GM21786 (cell line): ENCODE measurements around the gene MBTPS1.

ENCODE experiments used
- ATAC-seq: cut with Tn5 transposase; IDR thresholded peaks from one replicate; pipeline ENCODE4 v1.9.1; 2021; ENCODE audit not compliant: unreplicated experiment

MBTPS1 gene

GRCh38 chr16:84080378-84080777 lies 36.4 kb downstream of the MBTPS1 start:
- ATAC-seq, result no peak

- ATAC-seq, result no peak
These were observed 37.1 kb downstream of the MBTPS1 start for GRCh38 chr16:84079664-84080063.

- no peak for ATAC-seq
These were observed 41.4 kb downstream of the MBTPS1 start for GRCh38 chr16:84075376-84075775.

- ATAC-seq, result no peak
These were observed 42.0 kb downstream of the MBTPS1 start for GRCh38 chr16:84074721-84075120.

DNA sequence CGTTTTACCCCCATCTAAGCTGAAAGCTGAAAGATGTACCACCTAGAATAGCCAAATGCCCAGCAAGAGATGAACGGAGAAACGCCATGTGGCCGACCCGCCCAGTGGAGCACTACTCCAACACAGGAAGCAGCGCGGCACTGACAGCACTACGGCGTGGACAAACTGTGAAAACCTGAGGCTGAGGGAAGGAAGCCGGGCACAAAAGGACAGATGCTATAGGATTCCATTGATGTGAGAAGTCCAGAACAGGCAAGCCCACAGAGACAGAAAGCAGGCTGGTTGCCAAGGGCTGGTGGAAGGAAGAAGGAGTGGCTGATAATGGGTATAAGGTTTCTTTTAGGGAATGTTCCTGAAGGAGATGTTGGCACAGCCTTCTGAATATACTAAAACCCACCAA lies 44.7 kb downstream of the MBTPS1 start:
- no peak for ATAC-seq

DNA sequence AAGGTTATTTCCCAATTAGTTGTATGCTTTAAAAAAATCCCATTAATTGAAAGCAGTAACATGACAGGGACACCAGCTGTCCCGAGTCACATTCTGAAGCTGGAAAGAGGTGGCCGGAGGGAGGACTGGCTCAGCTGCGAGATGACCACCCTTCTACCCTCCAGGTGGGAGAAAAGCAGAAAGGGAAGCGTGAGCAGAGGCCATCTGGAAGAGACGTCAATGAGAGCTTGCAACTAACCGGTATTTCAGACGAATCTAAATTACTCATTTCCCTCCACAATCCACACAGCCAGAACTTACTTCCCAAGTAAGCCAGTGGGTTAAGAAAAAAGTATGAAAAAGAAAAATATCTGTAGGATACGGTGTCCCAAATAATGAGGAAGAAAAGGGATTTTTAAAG lies 45.6 kb downstream of the MBTPS1 start:
- ATAC-seq, result no peak

DNA sequence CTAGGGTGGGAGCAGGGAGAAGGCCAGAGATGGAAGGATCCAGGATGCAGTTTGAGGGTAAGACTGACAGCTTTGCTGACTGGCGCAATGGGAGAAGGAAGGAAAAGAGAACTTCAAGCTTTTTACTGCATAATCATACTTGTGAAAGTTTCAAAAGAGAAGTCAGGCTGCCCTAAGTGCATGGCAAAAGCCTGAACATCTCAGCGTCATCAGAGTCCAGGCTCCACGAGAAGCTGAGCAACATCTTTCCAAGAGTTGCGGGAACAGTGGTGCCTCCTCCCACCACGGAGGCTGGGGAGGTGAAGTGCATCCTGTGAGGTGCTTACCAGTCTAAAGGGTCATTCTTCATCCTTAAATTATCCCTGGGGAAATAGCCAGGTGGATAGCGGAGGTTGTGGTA lies 47.2 kb downstream of the MBTPS1 start:
- no peak for ATAC-seq

- no peak for ATAC-seq
These were observed 47.8 kb downstream of the MBTPS1 start for GRCh38 chr16:84068783-84069462.

- no peak for ATAC-seq
These were observed 48.7 kb downstream of the MBTPS1 start for GRCh38 chr16:84068041-84068440.

DNA sequence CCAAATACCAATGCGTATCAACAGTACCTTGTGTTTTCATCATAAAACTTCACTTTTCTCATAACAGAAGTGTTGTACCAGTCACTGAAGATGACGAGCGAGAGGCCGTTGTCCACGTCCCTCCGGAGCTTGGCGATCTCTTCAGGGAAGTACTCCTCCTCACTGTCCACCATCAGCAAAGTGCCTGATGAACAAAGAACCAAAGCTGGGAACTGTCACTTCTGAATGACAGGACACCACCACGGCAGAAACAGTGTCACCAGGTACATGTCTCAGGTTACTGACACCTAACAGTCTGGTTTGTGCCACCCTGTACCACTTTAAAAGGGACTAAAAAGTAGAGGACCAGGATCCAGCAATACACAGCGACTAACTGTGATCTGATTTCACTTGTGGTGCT lies 49.1 kb downstream of the MBTPS1 start:
- no peak for ATAC-seq

GRCh38 chr16:84065536-84066132 lies 51.1 kb downstream of the MBTPS1 start:
- ATAC-seq, result no peak

DNA sequence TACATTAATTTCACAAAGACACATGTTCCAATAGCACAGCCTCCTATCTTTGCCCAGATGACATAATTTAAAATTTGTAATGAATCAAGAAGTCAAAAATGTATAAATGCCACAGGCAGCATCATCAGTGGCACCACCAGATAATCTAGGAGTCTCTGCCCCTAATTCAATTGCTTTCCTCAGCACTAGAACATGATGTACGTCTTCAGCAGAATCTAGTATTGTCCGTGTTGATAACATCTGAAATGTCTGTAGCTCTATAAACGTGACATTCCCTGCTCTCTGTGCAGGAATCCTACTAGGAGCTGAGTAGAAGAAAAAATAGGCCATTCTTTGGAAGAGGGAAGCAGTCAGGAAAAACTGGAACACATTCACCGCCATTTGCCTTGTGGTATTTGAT lies 52.8 kb downstream of the MBTPS1 start:
- no peak for ATAC-seq

DNA sequence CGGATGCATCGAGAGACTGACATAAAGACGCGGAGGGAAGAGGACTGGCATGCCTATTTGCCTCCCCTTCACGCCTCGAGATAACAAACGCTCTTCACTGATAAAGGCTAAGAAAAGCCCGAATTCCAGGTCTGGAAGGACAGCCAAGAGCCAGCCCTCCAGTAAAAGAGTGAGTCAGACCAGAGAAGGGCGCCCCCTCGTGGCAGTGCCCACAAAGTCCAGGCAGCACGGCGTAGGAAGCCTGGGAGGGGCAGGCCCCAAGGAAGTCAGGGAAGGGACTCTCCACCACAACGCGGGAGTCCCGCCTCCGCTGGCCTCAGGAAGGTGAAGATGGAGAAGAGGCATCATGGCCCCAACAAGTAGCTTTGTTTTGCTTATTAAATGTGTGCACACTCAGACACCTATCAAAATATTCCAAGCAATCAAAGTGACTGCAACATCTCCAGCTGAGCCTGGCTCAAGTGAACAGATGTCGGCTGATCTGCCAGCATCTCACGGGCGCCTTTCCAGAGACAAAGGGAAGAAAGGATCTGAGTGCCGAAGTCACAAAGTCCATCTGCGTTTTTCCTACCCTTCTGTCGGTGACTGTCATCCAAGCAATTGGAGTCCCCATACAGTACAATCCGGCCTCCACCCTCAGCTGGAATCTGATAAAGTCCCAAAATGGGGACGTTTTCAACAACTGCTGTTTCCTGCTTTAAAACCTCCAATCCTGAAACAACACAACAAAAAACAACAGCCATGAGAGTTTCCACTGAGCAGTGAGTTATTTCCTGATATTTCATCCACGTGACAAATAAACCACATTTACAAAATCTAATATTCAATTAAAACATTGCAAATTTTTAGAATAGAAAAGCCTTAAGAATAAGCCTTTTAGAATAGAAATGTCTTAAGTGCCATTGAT lies 53.8 kb downstream of the MBTPS1 start:
- ATAC-seq, result no peak

DNA sequence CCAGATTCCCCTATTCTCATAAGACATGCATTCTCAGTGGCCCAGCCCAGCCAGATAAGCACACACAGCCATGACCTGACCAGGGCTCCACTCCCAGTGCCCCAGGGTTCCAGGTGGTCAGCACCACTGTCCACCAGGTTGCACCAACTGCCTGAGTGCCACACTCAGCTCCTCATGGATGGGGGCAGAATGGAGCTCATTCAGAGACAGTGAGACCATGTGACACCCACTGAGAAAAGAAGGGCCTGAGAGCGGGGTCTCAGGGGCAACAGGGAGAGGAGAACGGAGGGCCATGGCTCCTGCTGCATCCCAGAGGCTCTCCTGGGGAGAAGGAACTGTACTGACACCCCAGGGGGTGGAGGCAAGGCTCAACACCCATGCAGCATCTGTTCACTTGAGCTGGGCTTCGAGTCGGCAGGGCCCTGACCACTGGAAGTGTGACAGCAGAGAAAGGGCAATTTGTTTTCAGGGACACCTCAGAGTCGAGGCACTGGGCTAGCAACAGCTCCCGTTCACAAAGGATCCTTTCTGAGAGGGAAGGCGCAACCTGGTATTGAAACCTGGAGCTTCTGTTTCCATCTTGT lies 55.4 kb downstream of the MBTPS1 start:
- no peak for ATAC-seq

DNA sequence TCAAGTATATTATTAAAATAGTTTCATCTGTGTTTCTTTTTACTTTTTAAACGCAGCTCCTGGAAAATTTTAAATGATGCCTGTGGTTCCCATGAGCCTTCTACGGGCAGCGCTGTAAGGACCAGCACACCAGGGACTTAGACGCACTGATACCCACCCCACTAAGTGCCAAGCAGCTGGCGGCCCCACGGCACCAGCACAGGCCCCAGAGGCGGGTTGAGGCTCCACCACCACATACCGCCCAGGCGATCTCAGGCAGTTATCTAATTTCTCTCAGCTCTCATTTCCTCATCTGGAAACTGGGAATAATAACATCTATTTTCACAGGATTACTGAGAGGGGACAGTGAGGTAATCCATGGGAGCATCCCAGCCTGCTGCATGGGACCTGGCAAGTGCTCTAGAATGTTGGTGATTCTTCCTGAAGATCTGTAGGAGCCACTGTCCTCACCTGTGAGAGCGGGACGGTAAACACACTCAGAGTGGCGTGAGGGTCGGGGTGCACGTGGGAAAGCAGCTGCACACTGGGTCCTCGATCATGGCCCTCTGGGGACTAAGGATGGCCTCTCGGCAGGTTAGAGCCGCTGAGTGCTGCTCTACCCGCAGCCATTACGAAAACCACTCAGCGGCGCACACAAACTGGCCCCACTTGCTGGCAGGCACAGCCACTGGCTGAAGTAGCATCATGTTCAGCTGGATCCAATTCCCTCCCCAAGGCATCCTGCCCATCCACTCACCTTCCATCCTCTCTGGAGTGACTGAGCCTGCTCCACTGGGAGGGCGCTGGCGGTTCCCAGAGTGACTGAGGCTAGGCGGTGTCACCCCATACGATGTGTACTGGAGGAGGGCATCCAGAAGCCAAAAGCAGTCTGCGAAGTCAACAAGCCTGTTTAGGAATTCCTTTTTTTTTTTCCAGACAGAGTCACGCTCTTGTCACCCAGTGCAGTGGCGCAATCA lies 56.5 kb downstream of the MBTPS1 start:
- ATAC-seq, result no peak

DNA sequence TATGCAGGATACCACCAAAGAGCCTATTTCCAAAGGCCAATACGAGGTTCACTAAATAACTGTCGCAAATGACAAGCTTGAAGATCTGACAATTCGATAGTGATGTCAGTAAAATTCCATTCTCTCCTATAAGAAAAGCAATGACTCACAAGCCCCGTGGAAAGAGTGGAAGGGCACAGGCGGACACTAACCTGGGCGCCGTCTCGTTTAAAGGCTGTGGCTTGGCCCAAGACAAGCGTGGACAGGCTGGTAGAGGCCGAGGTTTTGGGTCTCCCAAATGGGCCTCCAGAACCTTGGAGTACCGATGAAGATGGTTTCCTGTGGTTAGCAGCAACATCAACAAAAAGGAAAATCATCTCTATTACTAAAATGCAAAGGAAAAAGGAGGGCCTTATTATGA lies 57.6 kb downstream of the MBTPS1 start:
- no peak for ATAC-seq

DNA sequence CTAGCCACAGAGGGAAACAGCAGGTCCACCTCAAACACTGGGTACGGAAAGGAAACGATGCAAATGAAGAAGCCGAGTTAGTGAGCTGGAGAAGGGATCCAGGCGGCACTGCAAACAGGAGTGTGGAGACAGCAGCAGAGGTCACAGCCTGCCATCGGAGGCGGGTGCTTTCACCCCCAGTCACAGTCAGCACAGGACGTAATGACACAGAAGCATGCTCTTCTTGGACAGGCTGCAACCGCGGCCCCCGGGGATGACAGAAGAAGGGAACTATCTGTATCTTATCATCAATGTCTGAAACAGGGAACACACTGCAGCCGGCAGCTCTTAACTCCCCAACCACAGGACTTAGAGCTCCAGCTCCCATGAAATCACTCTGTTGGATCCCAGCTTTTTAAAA lies 58.1 kb downstream of the MBTPS1 start:
- no peak for ATAC-seq

DNA sequence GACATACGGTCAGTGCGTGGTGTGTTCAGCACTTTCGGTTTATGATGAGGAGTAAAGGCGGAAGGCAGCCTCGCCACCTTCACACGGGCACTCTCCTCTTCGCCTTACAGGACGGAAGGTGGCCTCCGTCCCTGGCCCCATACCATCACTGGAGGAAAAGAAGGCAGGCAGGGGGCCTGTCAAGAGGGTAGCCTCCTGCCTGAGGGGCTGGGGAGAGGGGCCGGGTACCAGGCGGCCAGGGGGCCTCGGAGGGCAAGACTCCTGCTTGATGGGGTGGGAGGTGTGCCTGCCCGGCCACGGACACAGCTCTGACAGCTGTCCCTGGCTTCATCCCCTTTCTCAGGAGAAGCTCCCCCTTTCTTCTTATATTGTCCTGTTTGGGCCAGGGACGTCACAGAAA lies 58.5 kb downstream of the MBTPS1 start:
- no peak for ATAC-seq

DNA sequence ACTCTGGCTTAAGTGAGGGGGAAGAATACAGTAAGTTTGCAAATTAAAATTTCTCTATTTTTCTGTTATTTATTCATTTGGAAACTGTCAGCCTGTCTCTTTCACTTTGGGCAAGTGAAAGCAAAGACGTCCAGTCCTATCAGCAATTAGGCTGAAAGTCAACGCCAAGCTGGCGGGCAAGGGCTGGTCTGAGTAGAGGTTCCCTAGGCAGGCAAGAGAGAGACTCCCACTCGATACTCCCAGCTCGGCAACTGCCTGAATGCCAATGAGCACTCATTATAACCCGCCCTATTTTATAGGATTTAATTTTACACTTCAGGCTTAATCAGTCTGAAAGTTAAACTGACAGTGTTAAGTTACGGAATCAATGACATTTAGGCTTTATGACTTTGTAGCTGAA lies 59.8 kb downstream of the MBTPS1 start:
- no peak for ATAC-seq

GRCh38 chr16:84055801-84056634 lies 60.7 kb downstream of the MBTPS1 start:
- ATAC-seq, result no peak
